Renal pelvis (tissue), 4 donors: ENCODE results near the gene PPP1R10. TPM values are rescaled to one million over a fixed set of nuclear protein-coding genes. Genes with fewer than 3 reads are reported as not detected.

Source experiments
- DNase-seq: peaks from one replicate; pipeline ENCODE4 v3.0.0-alpha.2; 2013
- polyA plus RNA-seq, 3 donors: library from polyadenylated mRNA; unstranded; fragments of 120-200 nt; gene quantifications; one replicate each; pipeline ENCODE4 v1.2.1, GENCODE V29; 2013; ENCODE audit not compliant: insufficient read length in 3 of 3

Gene PPP1R10
- polyA plus RNA-seq, 3 donors: 53.5 to 62.5 (median 55.6) TPM

- DNase-seq: no peak
Observed at GRCh38 chr6:30601815-30602641, 15.0 kb downstream of the PPP1R10 start.

GRCh38 chr6:30601436-30601814 lies 15.6 kb downstream of the PPP1R10 start:
- no peak for DNase-seq

- no peak for DNase-seq
Observed at GRCh38 chr6:30600451-30600961, 16.5 kb downstream of the PPP1R10 start.

GRCh38 chr6:30599625-30600324 lies 17.3 kb downstream of the PPP1R10 start:
- DNase-seq: no peak

- DNase-seq: no peak
Observed at GRCh38 chr6:30598912-30599624, 18.0 kb downstream of the PPP1R10 start.

GRCh38 chr6:30597315-30598144 lies 19.5 kb downstream of the PPP1R10 start:
- DNase-seq: peak; percentile 73

GRCh38 chr6:30592287-30592686 lies 24.8 kb downstream of the PPP1R10 start:
- DNase-seq: no peak

GRCh38 chr6:30591008-30591407 lies 26.0 kb downstream of the PPP1R10 start:
- peak; percentile 57 for DNase-seq

- no peak for DNase-seq
Observed at GRCh38 chr6:30590509-30590908, 26.5 kb downstream of the PPP1R10 start.

GRCh38 chr6:30589754-30590358 lies 27.2 kb downstream of the PPP1R10 start:
- DNase-seq: no peak

- no peak for DNase-seq
Observed at GRCh38 chr6:30583921-30584320, 33.1 kb downstream of the PPP1R10 start.

GRCh38 chr6:30578051-30578450 lies 39.0 kb downstream of the PPP1R10 start:
- DNase-seq: no peak

GRCh38 chr6:30573113-30573512 lies 43.9 kb downstream of the PPP1R10 start:
- DNase-seq: no peak

GRCh38 chr6:30572148-30572547 lies 44.9 kb downstream of the PPP1R10 start:
- no peak for DNase-seq

GRCh38 chr6:30571762-30572082 lies 45.3 kb downstream of the PPP1R10 start:
- DNase-seq: no peak

GRCh38 chr6:30571075-30571761 lies 45.8 kb downstream of the PPP1R10 start, which contains the start of gene ABCF1:
ABCF1 (plus strand) TSS chr6:30571442; CDS start chr6:30571488, 46 bp downstream.
- peak; percentile 97 for DNase-seq

GRCh38 chr6:30570740-30571074 lies 46.3 kb downstream of the PPP1R10 start:
- no peak for DNase-seq

- DNase-seq: no peak
Observed at GRCh38 chr6:30570263-30570662, 46.8 kb downstream of the PPP1R10 start.

- DNase-seq: no peak
Observed at GRCh38 chr6:30568245-30568644, 48.8 kb downstream of the PPP1R10 start.

GRCh38 chr6:30565772-30566171 lies 51.3 kb downstream of the PPP1R10 start:
- DNase-seq: no peak

GRCh38 chr6:30564114-30564513 lies 52.9 kb downstream of the PPP1R10 start:
- no peak for DNase-seq
